Esophagus muscularis mucosa (tissue), 4 donors: ENCODE measurements around the gene MEF2C. TPM values are rescaled to one million over a fixed set of nuclear protein-coding genes. Genes with fewer than 3 reads are reported as not detected.

Experiments used
- DNase-seq: peaks from one replicate; pipeline ENCODE4 v3.0.0-alpha.2; 2017; ENCODE audit errors: extremely low spot score
- H3K27ac ChIP-seq, 4 donors: fragments of 200-600 bp; sonication (generic); replicated peaks in 1 of 4; 1 replicate in 3 of 4; 2 replicates in 1 of 4; pipeline ENCODE4 v1.5.1; 2016 to 2019; ENCODE audit warnings: mild to moderate bottlenecking in 1 of 4
- H3K27me3 ChIP-seq, 4 donors: fragments of 200-600 bp; sonication (generic); one replicate each; pipeline versions ENCODE4 v1.5.1 to v1.6.0; 2016 to 2019
- H3K36me3 ChIP-seq, 4 donors: fragments of 200-600 bp; sonication (generic); one replicate each; pipeline ENCODE4 v1.5.1; 2016 to 2019
- H3K4me1 ChIP-seq, 4 donors: fragments of 200-600 bp; sonication (generic); one replicate each; pipeline ENCODE4 v1.5.1; 2016 to 2019
- H3K4me3 ChIP-seq, 4 donors: fragments of 200-600 bp; sonication (generic); 1 replicate in 2 of 4; 2 replicates in 2 of 4; pipeline ENCODE4 v1.5.1; 2016 to 2019; ENCODE audit warnings: mild to moderate bottlenecking in 4 of 4, moderate library complexity in 1 of 4
- H3K9me3 ChIP-seq, 4 donors: fragments of 200-600 bp; sonication (generic); 1 replicate in 3 of 4; 2 replicates in 1 of 4; pipeline ENCODE4 v1.5.1; 2016 to 2019
- CTCF ChIP-seq, 3 experiments: fragments of 200-600 bp in 2 of 3; fragments of 450-650 bp in 1 of 3; sonication (generic) in 2 of 3; IDR thresholded peaks; one replicate each; pipeline ENCODE4 v1.5.1; 2017 to 2019; ENCODE audit warnings: antibody characterized with exemption in 3 of 3, mild to moderate bottlenecking in 2 of 3, moderate library complexity in 1 of 3
- EP300 ChIP-seq: sonication (generic); formaldehyde crosslinking; IDR thresholded peaks from one replicate; pipeline ENCODE4 v1.6.1; 2017; ENCODE audit warnings: antibody characterized with exemption
- POLR2A ChIP-seq: fragments of 450-650 bp; IDR thresholded peaks from one replicate; pipeline ENCODE4 v1.6.1; 2017; ENCODE audit warnings: antibody characterized with exemption, moderate library complexity, mild to moderate bottlenecking, low read depth
- POLR2AphosphoS5 ChIP-seq, 2 donors: sonication (generic); formaldehyde crosslinking; IDR thresholded peaks; one replicate each; pipeline ENCODE4 v1.6.1; 2017; ENCODE audit warnings: antibody characterized with exemption in 2 of 2
- WGBS: methylation state at CpG from one replicate; pipeline ENCODE4 v1.1.5; 2018; 5-methylcytosine and 5-hydroxymethylcytosine counted together
- intact Hi-C: fragments of 100-400 bp; cut with DNase I; formaldehyde crosslinking; loops from one replicate; pipeline ENCODE4 v1.15.1; 2023
- total RNA-seq, 4 donors: library from RNA; depleted of rRNA; stranded (reverse); fragments of >200 nt; gene quantifications; one replicate each; pipeline versions ENCODE4 v1.1.0 to v1.2.1, GENCODE V29; 2016

The MEF2C gene
- total RNA-seq, 4 donors from 2014 or later = 20.8 to 34.3 (median 29.0) TPM

GRCh38 chr5:88820581-88820980 is 62.4 kb downstream of the MEF2C start:
- intact Hi-C loops = no loop called here
- Histone ChIP-seq H3K27me3 (no peaks in the 10 kb centered on the region), H3K9me3 (no peaks in the 10 kb centered on the region), H3K4me1 (peaks cover 15 to 32% (median 25%) of the 10 kb centered on the region in 4 donors), H3K36me3 (peaks cover 0 to 14% (median 9%) of the 10 kb centered on the region in 4 donors), H3K4me3 (no peak overlapping the region), H3K27ac (no peak overlapping the region)
- TF ChIP-seq CTCF (IDR thresholded peaks at IDR 0.05) (no peak), EP300 (no peak), POLR2AphosphoS5 (IDR thresholded peaks at IDR 0.05) (no peak), POLR2A (no peak)
- 71% methylated on average over 2 of the region's 2 CpGs for WGBS
- no peak for DNase-seq

- Histone ChIP-seq H3K4me1 (peaks cover 4 to 28% (median 16%) of the 10 kb centered on the region in 4 donors), H3K4me3 (no peak overlapping the region), H3K36me3 (peaks cover 0 to 14% (median 9%) of the 10 kb centered on the region in 4 donors), H3K27me3 (no peaks in the 10 kb centered on the region), H3K27ac (no peak overlapping the region), H3K9me3 (no peaks in the 10 kb centered on the region)
- no peak for DNase-seq
- intact Hi-C loops = no loop called here
- 80% methylated on average over 5 of the region's 5 CpGs for WGBS
- TF ChIP-seq CTCF (IDR thresholded peaks at IDR 0.05) (no peak), POLR2AphosphoS5 (IDR thresholded peaks at IDR 0.05) (no peak), POLR2A (no peak)
Measured at GRCh38 chr5:88819301-88819999, 63.5 kb downstream of the MEF2C start.

- Histone ChIP-seq H3K4me1 (peaks cover 4 to 28% (median 14%) of the 10 kb centered on the region in 4 donors), H3K9me3 (no peaks in the 10 kb centered on the region), H3K27me3 (no peaks in the 10 kb centered on the region), H3K4me3 (no peak overlapping the region), H3K27ac (no peak overlapping the region), H3K36me3 (peaks cover 0 to 11% (median 9%) of the 10 kb centered on the region in 4 donors)
- DNase-seq = no peak
- intact Hi-C loops = no loop called here
- no peak for TF ChIP-seq EP300
- no peak for TF ChIP-seq POLR2A
- TF ChIP-seq POLR2AphosphoS5 (IDR thresholded peaks at IDR 0.05) = no peak
- no peak for TF ChIP-seq CTCF (IDR thresholded peaks at IDR 0.05)
- 75% methylated on average over 4 of the region's 4 CpGs for WGBS
Measured at GRCh38 chr5:88818296-88818695, 64.7 kb downstream of the MEF2C start.

- 85% methylated on average over 2 of the region's 2 CpGs for WGBS
Measured at GRCh38 chr5:88816195-88816594, 66.8 kb downstream of the MEF2C start.

More at GRCh38 chr5:88816195-88816594, 66.8 kb downstream of the MEF2C start:
- Histone ChIP-seq H3K27me3 (no peaks in the 10 kb centered on the region), H3K27ac (peak overlapping the region in 1 of 4 donors; percentile 16), H3K4me3 (no peak overlapping the region), H3K9me3 (no peaks in the 10 kb centered on the region), H3K4me1 (peaks cover 4 to 35% (median 18%) of the 10 kb centered on the region in 4 donors), H3K36me3 (peaks cover 0 to 5% (median 0%) of the 10 kb centered on the region in 4 donors)
- intact Hi-C loops = no loop called here
- DNase-seq = no peak
- TF ChIP-seq POLR2AphosphoS5 (IDR thresholded peaks at IDR 0.05) (no peak), POLR2A (no peak), CTCF (IDR thresholded peaks at IDR 0.05) (no peak), EP300 (no peak)
